IMR-90 (cell line): Measurements from ENCODE around the gene PRRT2. TPM values are rescaled to one million over a fixed set of nuclear protein-coding genes. Genes with fewer than 3 reads are reported as not detected.

Experiments
- ATAC-seq: fragments of 200-7000 bp; cut with Tn5 transposase; 2 replicates; pipeline ENCODE4 v1.9.1; 2020; ENCODE audit warnings: low read depth, mild to moderate bottlenecking, moderate library complexity
- BruUV-seq: library from RNA; stranded (reverse); fragments of 400-500 nt; replicated peaks from 2 replicates; lab custom pipeline; 2021; lab: Mats Ljungman, UMichigan
- CTCF ChIA-PET: fragments of 300-600 bp; formaldehyde crosslinking; extraction: SDS; loops from one replicate; lab custom pipeline; 2021; ENCODE audit warnings: antibody characterized with exemption; lab: Yijun Ruan, JAX
- POLR2A ChIA-PET: fragments of 300-600 bp; sonication (Branson Sonifier 250); formaldehyde crosslinking; loops from one replicate; lab custom pipeline; 2022; ENCODE audit warnings: antibody characterized with exemption; ENCODE audit not compliant: unreplicated experiment; lab: Charles Lee
- DNase-seq: peaks from one replicate; pipeline ENCODE4 v3.0.0; 2013
- H2AFZ ChIP-seq: replicated peaks from 2 replicates; pipeline ENCODE3; 2013; ENCODE audit warnings: low read length, mild to moderate bottlenecking; ENCODE audit not compliant: poor library complexity
- H2AK5ac ChIP-seq: 2 replicates; pipeline ENCODE4 v1.6.1; 2013; ENCODE audit warnings: low read depth, low read length, inconsistent platforms
- H2AK9ac ChIP-seq: replicated peaks from 2 replicates; pipeline ENCODE3; 2013; ENCODE audit warnings: mild to moderate bottlenecking, low read depth, low read length, moderate library complexity; ENCODE audit not compliant: poor library complexity
- H2BK120ac ChIP-seq: 2 replicates; pipeline ENCODE4 v1.6.1; 2013; ENCODE audit warnings: low read depth, low read length, inconsistent platforms
- H2BK15ac ChIP-seq: 3 replicates; pipeline ENCODE4 v1.6.1; 2013; ENCODE audit warnings: low read depth, low read length, inconsistent platforms
- H2BK20ac ChIP-seq: 2 replicates; pipeline ENCODE4 v1.6.1; 2013; ENCODE audit warnings: low read depth, mild to moderate bottlenecking, inconsistent platforms, low read length, moderate library complexity
- H2BK5ac ChIP-seq: 2 replicates; pipeline ENCODE4 v1.6.1; 2013; ENCODE audit warnings: mild to moderate bottlenecking, low read depth, low read length, inconsistent platforms; ENCODE audit not compliant: poor library complexity, severe bottlenecking
- H3K14ac ChIP-seq: replicated peaks from 2 replicates; pipeline ENCODE4 v1.6.1; 2013; ENCODE audit warnings: low read depth, low read length, inconsistent platforms
- H3K18ac ChIP-seq: 2 replicates; pipeline ENCODE4 v1.6.1; 2013; ENCODE audit warnings: low read depth, low read length, control low read depth
- H3K23ac ChIP-seq: 2 replicates; pipeline ENCODE4 v1.6.1; 2013; ENCODE audit warnings: low read depth, low read length, inconsistent platforms
- H3K27ac ChIP-seq: 2 replicates; pipeline ENCODE4 v1.5.1; 2013; ENCODE audit warnings: mild to moderate bottlenecking, control low read depth, low read length; ENCODE audit not compliant: insufficient read depth
- H3K27me3 ChIP-seq: 2 replicates; pipeline ENCODE4 v1.6.1; 2013; ENCODE audit warnings: low read length; ENCODE audit not compliant: control insufficient read depth, insufficient read depth
- H3K36me3 ChIP-seq: 2 replicates; pipeline ENCODE4 v1.6.1; 2013; ENCODE audit warnings: low read length, mixed read lengths; ENCODE audit not compliant: control insufficient read depth, insufficient read depth
- H3K4ac ChIP-seq: 2 replicates; pipeline ENCODE4 v1.6.1; 2013; ENCODE audit warnings: low read depth, low read length, inconsistent platforms
- H3K4me1 ChIP-seq: 2 replicates; pipeline ENCODE4 v1.6.1; 2013; ENCODE audit warnings: low read length, mixed read lengths; ENCODE audit not compliant: control insufficient read depth, insufficient read depth
- H3K4me2 ChIP-seq: 2 replicates; pipeline ENCODE4 v1.6.1; 2013; ENCODE audit warnings: low read depth, mild to moderate bottlenecking, control low read depth, low read length, moderate library complexity
- H3K4me3 ChIP-seq: 2 replicates; pipeline ENCODE4 v1.5.1; 2013; ENCODE audit warnings: low read depth, mild to moderate bottlenecking, control low read depth, low read length, moderate library complexity; ENCODE audit not compliant: insufficient read depth
- H3K56ac ChIP-seq: 2 replicates; pipeline ENCODE4 v1.6.1; 2013; ENCODE audit warnings: low read length, inconsistent platforms; ENCODE audit not compliant: insufficient read depth; ENCODE audit errors: extremely low read depth
- H3K79me1 ChIP-seq, 2 experiments: 2 replicates each; pipeline ENCODE4 v1.6.1; 2013; ENCODE audit warnings: low read length in 2 of 2, inconsistent platforms in 1 of 2, low read depth in 1 of 2
- H3K9ac ChIP-seq: 2 replicates; pipeline ENCODE4 v1.6.1; 2013; ENCODE audit warnings: low read depth, low read length, control low read depth
- H3K9me1 ChIP-seq: 2 replicates; pipeline ENCODE4 v1.6.1; 2013; ENCODE audit warnings: low read length, inconsistent platforms; ENCODE audit not compliant: insufficient read depth
- H3K9me3 ChIP-seq: 2 replicates; pipeline ENCODE4 v1.6.1; 2013; ENCODE audit warnings: low read length; ENCODE audit not compliant: control insufficient read depth, insufficient read depth
- H4K20me1 ChIP-seq: 2 replicates; pipeline ENCODE4 v1.6.1; 2013; ENCODE audit warnings: low read length, inconsistent platforms; ENCODE audit not compliant: insufficient read depth
- H4K5ac ChIP-seq: 2 replicates; pipeline ENCODE4 v1.6.1; 2013; ENCODE audit warnings: mild to moderate bottlenecking, low read depth, low read length, control low read depth
- H4K8ac ChIP-seq, 2 experiments: 2 replicates each; pipeline ENCODE4 v1.6.1; 2013; ENCODE audit warnings: low read depth in 2 of 2, low read length in 2 of 2, control low read depth in 1 of 2, inconsistent platforms in 1 of 2
- H4K91ac ChIP-seq: 2 replicates; pipeline ENCODE4 v1.6.1; 2013; ENCODE audit warnings: low read depth, low read length, inconsistent platforms; ENCODE audit not compliant: insufficient read depth
- MAZ ChIP-seq: IDR thresholded peaks from 2 replicates; pipeline ENCODE4 v1.6.1; 2012; ENCODE audit warnings: low read depth, mild to moderate bottlenecking, low read length, improper control_type of control experiment, moderate library complexity, borderline replicate concordance
- USF2 ChIP-seq: fragments of 150-350 bp; IDR thresholded peaks from 2 replicates; pipeline ENCODE4 v1.6.1; 2017; ENCODE audit warnings: mild to moderate bottlenecking, antibody characterized with exemption, low read length, low read depth
- WGBS, 2 experiments: methylation state at CpG; one replicate each; pipeline versions ENCODE4 v1.1.5 to v1.1.7; 2013; ENCODE audit warnings: missing lambda C conversion rate in 2 of 2; ENCODE audit not compliant: insufficient read length in 1 of 2; ENCODE audit errors: extremely low coverage in 2 of 2; 5-methylcytosine and 5-hydroxymethylcytosine counted together
- dilution Hi-C: fragments of 300-500 bp; cut with HindIII; formaldehyde crosslinking; loops from one replicate; pipeline ENCODE4 v1.14.3; 2018; ENCODE audit warnings: low sequenced_read_pairs; ENCODE audit not compliant: unreplicated experiment
- in situ Hi-C: fragments of 300-500 bp; cut with MboI; formaldehyde crosslinking; loops from 3 replicates; pipeline ENCODE4 v1.14.3; 2019; ENCODE audit warnings: low sequenced_read_pairs, inconsistent platforms, mixed read lengths
- intact Hi-C: fragments of 100-400 bp; cut with micrococcal nuclease; formaldehyde crosslinking; loops from 2 replicates; pipeline ENCODE4 v1.10.0; 2022
- polyA plus RNA-seq, 3 experiments: library from polyadenylated mRNA; depleted of rRNA; stranded (reverse); fragments of >200 nt; gene quantifications; 2 replicates each; pipeline ENCODE4 v1.2.3, GENCODE V29; 2012; ENCODE audit warnings: low replicate concordance in 1 of 3
- total RNA-seq: library from RNA; depleted of rRNA; stranded (reverse); fragments of >200 nt; gene quantifications from 2 replicates; pipeline ENCODE4 v1.2.3, GENCODE V29; 2012

Gene PRRT2
- total and polyA plus RNA-seq, 2 of the 4 experiments (the other 2 are of a cell fraction): 0.90 to 10.5 TPM

- ChIA-PET CTCF (no interaction called here), POLR2A (interaction anchor here (1.1 kb wide), 1 partner anchor 9 kb away, joined by 5 read pairs; no protein-coding TSS in a partner anchor)
- Histone ChIP-seq H2AFZ (peak within 1 kb of the TSS; percentile 89), H2AK5ac (peak within 1 kb of the TSS; percentile 89), H3K56ac (peak within 1 kb of the TSS; percentile 73), H3K27ac (peak within 1 kb of the TSS; percentile 96), H3K79me1 (peaks cover 4 to 35% of the 10 kb centered on the region in 2 experiments; a peak in 3 of 4 replicates), H2BK5ac (peak within 1 kb of the TSS; percentile 96), H3K4me2 (peak within 1 kb of the TSS; percentile 71), H4K8ac (peak within 1 kb of the TSS; percentile 82 to 97; a peak in 2 of 4 replicates), H3K4ac (peak within 1 kb of the TSS; percentile 91), H3K9me3 (no peaks in the 10 kb centered on the region), H3K36me3 (peaks cover 21% of the 10 kb centered on the region), H4K5ac (peak within 1 kb of the TSS; percentile 74), H2BK120ac (peak within 1 kb of the TSS; percentile 75), H2BK15ac (no peak within 1 kb of the TSS; the same call in 2 of the 3 replicates), H4K20me1 (peaks cover 24% of the 10 kb centered on the region), H2BK20ac (no peak within 1 kb of the TSS), H3K9ac (peak within 1 kb of the TSS; percentile 86), H4K91ac (peak within 1 kb of the TSS; percentile 88), H3K4me3 (peak within 1 kb of the TSS; percentile 79), H3K14ac (peak within 1 kb of the TSS; percentile 79), H3K18ac (peak within 1 kb of the TSS; percentile 40; the same call in 1 of the 2 replicates), H3K9me1 (0 out of 2 replicates have a peak, but pooled peaks cover 3% of the 10 kb centered on the region), H3K23ac (peak within 1 kb of the TSS; percentile 96; the same call in 1 of the 2 replicates), H3K27me3 (no peaks in the 10 kb centered on the region), H2AK9ac (peak within 1 kb of the TSS; percentile 99), H3K4me1 (peaks cover 20% of the 10 kb centered on the region)
- intact Hi-C loops: no loop called here
- TF ChIP-seq USF2 (no peak), MAZ (peak; percentile 87; the same call in 1 of the 2 replicates)
- no TSS peak for BruUV-seq
- ATAC-seq (peak; percentile 21), DNase-seq (peak; percentile 91)
- in situ Hi-C loops: no loop called here
- dilution Hi-C loops: no loop called here
- no CpG with 5 or more reads among the region's 67 CpGs for whole genome bisulfite sequencing, 2 experiments
Observed at GRCh38 chr16:29806099-29806579, 5.9 kb upstream of the PRRT2 start, which contains the start of gene MAZ. MAZ (plus strand) TSS chr16:29806529; CDS start chr16:29806702, 173 bp downstream.
